Measurements from ENCODE around the gene PAM.

GRCh38 chr5:102716017-102716416, 39.1 kb upstream of the PAM start:
- TF ChIP-seq POLR2AphosphoS5 (IDR thresholded peaks at IDR 0.05; ENCODE audit: low read depth): no peak
- no peak for TF ChIP-seq CTCF (IDR thresholded peaks at IDR 0.05; ENCODE audit: insufficient read depth, low read length)
- TF ChIP-seq GABPA (IDR thresholded peaks at IDR 0.05; ENCODE audit: low read depth): no peak
